Panc1 (cell line): ENCODE data around the gene SEMA4D. TPM values are rescaled to one million over a fixed set of nuclear protein-coding genes. Genes with fewer than 3 reads are reported as not detected.

ENCODE experiments used
- ATAC-seq: fragments of 200-7000 bp; cut with Tn5 transposase; 2 replicates; pipeline ENCODE4 v1.9.1; 2020; ENCODE audit warnings: mild to moderate bottlenecking, moderate library complexity
- BruUV-seq: library from RNA; stranded (reverse); fragments of 400-500 nt; replicated peaks from 2 replicates; lab custom pipeline; 2021; lab: Mats Ljungman, UMichigan
- CTCF ChIA-PET: fragments of 300-600 bp; sonication (Branson Sonifier 250); formaldehyde crosslinking; loops from one replicate; lab custom pipeline; 2022; ENCODE audit warnings: antibody characterized with exemption; lab: Charles Lee
- POLR2A ChIA-PET: fragments of 300-600 bp; sonication (Branson Sonifier 250); formaldehyde crosslinking; loops from one replicate; lab custom pipeline; 2022; ENCODE audit warnings: antibody characterized with exemption; lab: Charles Lee
- DNase-seq: peaks from one replicate; pipeline ENCODE4 v3.0.0-alpha.2; 2010; ENCODE audit warnings: low read depth, low spot score
- H3K27ac ChIP-seq: 2 replicates; pipeline ENCODE4 v1.5.1; 2011; ENCODE audit warnings: mild to moderate bottlenecking, low read length, inconsistent platforms
- H3K27me3 ChIP-seq: fragments of 200-500 bp; sonication (Bioruptor generic); 2 replicates; pipeline ENCODE4 v1.6.0; 2014; ENCODE audit warnings: low read length, inconsistent platforms; ENCODE audit not compliant: control insufficient read depth, insufficient read depth
- H3K36me3 ChIP-seq: fragments of 200-500 bp; sonication (Bioruptor generic); 2 replicates; pipeline ENCODE4 v1.5.1; 2014; ENCODE audit warnings: inconsistent platforms, mild to moderate bottlenecking, low read length, moderate library complexity; ENCODE audit not compliant: control insufficient read depth, insufficient read depth
- H3K4me1 ChIP-seq: 2 replicates; pipeline ENCODE4 v1.5.1; 2011; ENCODE audit warnings: inconsistent platforms, mild to moderate bottlenecking, low read length, moderate library complexity; ENCODE audit not compliant: control insufficient read depth, insufficient read depth
- H3K4me3 ChIP-seq, 2 experiments: 2 replicates each; pipeline ENCODE4 v1.5.1; 2011 to 2012; ENCODE audit warnings: low read depth in 2 of 2, low read length in 2 of 2, mild to moderate bottlenecking in 2 of 2, inconsistent platforms in 1 of 2, moderate library complexity in 1 of 2
- H3K9me3 ChIP-seq: fragments of 200-500 bp; sonication (Bioruptor generic); 2 replicates; pipeline ENCODE4 v1.5.1; 2014; ENCODE audit warnings: low read depth, mild to moderate bottlenecking, inconsistent platforms, low read length, moderate library complexity; ENCODE audit not compliant: control insufficient read depth, insufficient read depth
- POLR2AphosphoS5 ChIP-seq: IDR thresholded peaks from 2 replicates; pipeline ENCODE4 v1.6.1; 2012; ENCODE audit warnings: mild to moderate bottlenecking, low read depth, low read length, moderate library complexity
- SIN3A ChIP-seq: IDR thresholded peaks from 2 replicates; pipeline ENCODE4 v1.6.1; 2012; ENCODE audit warnings: low read depth, mild to moderate bottlenecking, low read length, moderate library complexity, borderline replicate concordance; ENCODE audit not compliant: insufficient read depth
- TCF7L2 ChIP-seq: IDR thresholded peaks from 2 replicates; pipeline ENCODE4 v1.6.1; 2011; ENCODE audit warnings: mild to moderate bottlenecking, low read depth, low read length, inconsistent platforms
- in situ Hi-C: cut with HindIII; loops from 2 replicates; pipeline ENCODE4 v1.10.0; 2016; ENCODE audit warnings: low sequenced_read_pairs, low pct_unique_long_range_greater_than_20kb
- intact Hi-C: fragments of 100-400 bp; cut with micrococcal nuclease; formaldehyde crosslinking; loops from one replicate; pipeline ENCODE4 v1.10.0; 2022; ENCODE audit not compliant: unreplicated experiment
- total RNA-seq: library from RNA; stranded (reverse); gene quantifications from one replicate; pipeline ENCODE4 v1.2.1, GENCODE V29; 2021; ENCODE audit not compliant: unreplicated experiment
- TF ChIP-seq, protein P1 (sequence below), 2 experiments: IDR thresholded peaks; 2 replicates each; pipeline ENCODE4 v1.6.1; 2011 to 2012; ENCODE audit warnings: low read depth in 2 of 2, control low read depth in 1 of 2, low read length in 1 of 2, mild to moderate bottlenecking in 1 of 2, moderate library complexity in 1 of 2; ENCODE audit not compliant: insufficient read depth in 1 of 2
- TF ChIP-seq, protein P2 (sequence below): fragments of 450-650 bp; IDR thresholded peaks from 2 replicates; pipeline ENCODE4 v1.5.1; 2017; ENCODE audit warnings: mild to moderate bottlenecking

The SEMA4D gene
- total RNA-seq, 1 experiment from 2014 or later = 6.5 TPM

- no peaks in the 10 kb centered on the region for H3K4me1 ChIP-seq
- no TSS peak for BruUV-seq
- DNase-seq (no peak), ATAC-seq (no peak)
- intact Hi-C loops (no loop called here), in situ Hi-C loops (no loop called here)
- H3K27ac ChIP-seq = no peak overlapping the region
- POLR2A ChIA-PET = no interaction called here
- H3K36me3 ChIP-seq = no peaks in the 10 kb centered on the region
- no peaks in the 10 kb centered on the region for H3K27me3 ChIP-seq
- H3K9me3 ChIP-seq = no peaks in the 10 kb centered on the region
- TF ChIP-seq, protein P1, sequence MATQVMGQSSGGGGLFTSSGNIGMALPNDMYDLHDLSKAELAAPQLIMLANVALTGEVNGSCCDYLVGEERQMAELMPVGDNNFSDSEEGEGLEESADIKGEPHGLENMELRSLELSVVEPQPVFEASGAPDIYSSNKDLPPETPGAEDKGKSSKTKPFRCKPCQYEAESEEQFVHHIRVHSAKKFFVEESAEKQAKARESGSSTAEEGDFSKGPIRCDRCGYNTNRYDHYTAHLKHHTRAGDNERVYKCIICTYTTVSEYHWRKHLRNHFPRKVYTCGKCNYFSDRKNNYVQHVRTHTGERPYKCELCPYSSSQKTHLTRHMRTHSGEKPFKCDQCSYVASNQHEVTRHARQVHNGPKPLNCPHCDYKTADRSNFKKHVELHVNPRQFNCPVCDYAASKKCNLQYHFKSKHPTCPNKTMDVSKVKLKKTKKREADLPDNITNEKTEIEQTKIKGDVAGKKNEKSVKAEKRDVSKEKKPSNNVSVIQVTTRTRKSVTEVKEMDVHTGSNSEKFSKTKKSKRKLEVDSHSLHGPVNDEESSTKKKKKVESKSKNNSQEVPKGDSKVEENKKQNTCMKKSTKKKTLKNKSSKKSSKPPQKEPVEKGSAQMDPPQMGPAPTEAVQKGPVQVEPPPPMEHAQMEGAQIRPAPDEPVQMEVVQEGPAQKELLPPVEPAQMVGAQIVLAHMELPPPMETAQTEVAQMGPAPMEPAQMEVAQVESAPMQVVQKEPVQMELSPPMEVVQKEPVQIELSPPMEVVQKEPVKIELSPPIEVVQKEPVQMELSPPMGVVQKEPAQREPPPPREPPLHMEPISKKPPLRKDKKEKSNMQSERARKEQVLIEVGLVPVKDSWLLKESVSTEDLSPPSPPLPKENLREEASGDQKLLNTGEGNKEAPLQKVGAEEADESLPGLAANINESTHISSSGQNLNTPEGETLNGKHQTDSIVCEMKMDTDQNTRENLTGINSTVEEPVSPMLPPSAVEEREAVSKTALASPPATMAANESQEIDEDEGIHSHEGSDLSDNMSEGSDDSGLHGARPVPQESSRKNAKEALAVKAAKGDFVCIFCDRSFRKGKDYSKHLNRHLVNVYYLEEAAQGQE (IDR thresholded peaks at IDR 0.05; ENCODE audit: insufficient read depth in 1 of 2, low read depth in 2 of 2, low read length in 1 of 2) = no peak
- no peak for TF ChIP-seq SIN3A
- no peak for TF ChIP-seq TCF7L2
- TF ChIP-seq, protein P2, sequence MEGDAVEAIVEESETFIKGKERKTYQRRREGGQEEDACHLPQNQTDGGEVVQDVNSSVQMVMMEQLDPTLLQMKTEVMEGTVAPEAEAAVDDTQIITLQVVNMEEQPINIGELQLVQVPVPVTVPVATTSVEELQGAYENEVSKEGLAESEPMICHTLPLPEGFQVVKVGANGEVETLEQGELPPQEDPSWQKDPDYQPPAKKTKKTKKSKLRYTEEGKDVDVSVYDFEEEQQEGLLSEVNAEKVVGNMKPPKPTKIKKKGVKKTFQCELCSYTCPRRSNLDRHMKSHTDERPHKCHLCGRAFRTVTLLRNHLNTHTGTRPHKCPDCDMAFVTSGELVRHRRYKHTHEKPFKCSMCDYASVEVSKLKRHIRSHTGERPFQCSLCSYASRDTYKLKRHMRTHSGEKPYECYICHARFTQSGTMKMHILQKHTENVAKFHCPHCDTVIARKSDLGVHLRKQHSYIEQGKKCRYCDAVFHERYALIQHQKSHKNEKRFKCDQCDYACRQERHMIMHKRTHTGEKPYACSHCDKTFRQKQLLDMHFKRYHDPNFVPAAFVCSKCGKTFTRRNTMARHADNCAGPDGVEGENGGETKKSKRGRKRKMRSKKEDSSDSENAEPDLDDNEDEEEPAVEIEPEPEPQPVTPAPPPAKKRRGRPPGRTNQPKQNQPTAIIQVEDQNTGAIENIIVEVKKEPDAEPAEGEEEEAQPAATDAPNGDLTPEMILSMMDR = no peak
- TF ChIP-seq POLR2AphosphoS5 = no peak
- CTCF ChIA-PET = no interaction called here
- no peak overlapping the region for H3K4me3 ChIP-seq
Observed at GRCh38 chr9:89360465-89360864, 137.4 kb downstream of the SEMA4D start.

DNA sequence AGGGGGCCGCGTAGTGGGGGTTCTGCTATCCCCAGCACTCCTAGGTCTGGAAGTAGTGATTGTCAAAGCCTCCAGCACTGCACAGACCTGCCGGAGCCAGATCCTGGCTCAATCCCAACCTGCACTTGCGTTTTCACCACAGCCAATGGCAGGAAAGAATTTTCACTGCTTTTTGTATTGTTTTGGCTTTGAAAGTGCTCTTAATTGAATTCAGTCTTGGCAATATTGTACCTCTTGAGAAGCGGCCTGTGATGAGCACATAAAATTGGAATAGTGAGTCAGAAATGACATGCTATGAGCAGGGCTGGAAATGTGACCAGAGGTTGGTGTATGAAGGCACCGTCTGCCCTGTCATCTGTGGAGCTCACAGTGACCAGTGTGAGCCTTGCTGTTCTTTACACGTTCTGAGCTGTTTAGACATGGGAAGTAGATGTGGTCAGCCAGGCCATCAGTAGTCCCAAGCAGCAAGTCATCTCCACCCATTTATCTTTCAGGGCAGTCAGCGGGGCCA, 138.1 kb downstream of the SEMA4D start:
- TF ChIP-seq TCF7L2 = no peak
- TF ChIP-seq, protein P2 = no peak
- no peak for TF ChIP-seq POLR2AphosphoS5
- TF ChIP-seq, protein P1 (IDR thresholded peaks at IDR 0.05; ENCODE audit: insufficient read depth in 1 of 2, low read depth in 2 of 2, low read length in 1 of 2) = no peak
- TF ChIP-seq SIN3A = no peak
- no peaks in the 10 kb centered on the region for H3K27me3 ChIP-seq
- DNase-seq (no peak), ATAC-seq (no peak)
- no peak overlapping the region for H3K4me3 ChIP-seq
- ChIA-PET CTCF (interaction anchor here (0.6 kb wide), 1 partner anchor 189 kb away, joined by 4 read pairs; no protein-coding TSS in a partner anchor), POLR2A (no interaction called here)
- no peaks in the 10 kb centered on the region for H3K36me3 ChIP-seq
- no TSS peak for BruUV-seq
- intact Hi-C loops = no loop called here
- no peak overlapping the region for H3K27ac ChIP-seq
- in situ Hi-C loops = no loop called here
- no peaks in the 10 kb centered on the region for H3K4me1 ChIP-seq
- H3K9me3 ChIP-seq = no peaks in the 10 kb centered on the region
